Fibroblast of lung (primary cell): ENCODE measurements around the gene TMEM255B. TPM values are rescaled to one million over a fixed set of nuclear protein-coding genes. Genes with fewer than 3 reads are reported as not detected.

Experiments
- DNase-seq, 2 donors: peaks; one replicate each; pipeline versions ENCODE4 v3.0.0 to v3.0.0-alpha.2; 2010; ENCODE audit warnings: low read depth in 2 of 2
- H2AFZ ChIP-seq: 2 replicates; pipeline ENCODE4 v1.5.1; 2012; ENCODE audit warnings: low read length, control low read depth, inconsistent platforms
- H3K27ac ChIP-seq: 2 replicates; pipeline ENCODE4 v1.5.1; 2011; ENCODE audit warnings: low read length, control low read depth; ENCODE audit not compliant: insufficient read depth
- H3K27me3 ChIP-seq: 2 replicates; pipeline ENCODE4 v1.5.1; 2011; ENCODE audit warnings: mild to moderate bottlenecking, low read length; ENCODE audit not compliant: control insufficient read depth, insufficient read depth
- H3K36me3 ChIP-seq: 2 replicates; pipeline ENCODE4 v1.5.1; 2011; ENCODE audit warnings: low read length; ENCODE audit not compliant: control insufficient read depth, insufficient read depth
- H3K4me1 ChIP-seq: 2 replicates; pipeline ENCODE4 v1.5.1; 2011; ENCODE audit warnings: low read length; ENCODE audit not compliant: control insufficient read depth, insufficient read depth; ENCODE audit errors: extremely low read depth
- H3K4me2 ChIP-seq: 2 replicates; pipeline ENCODE4 v1.5.1; 2011; ENCODE audit warnings: low read length, control low read depth; ENCODE audit not compliant: insufficient read depth; ENCODE audit errors: extremely low read depth
- H3K4me3 ChIP-seq, 4 experiments: fragments of 200-600 bp in 1 of 4; sonication (generic) in 1 of 4; replicated peaks in 1 of 4; 2 replicates each; pipeline ENCODE4 v1.5.1; 2011 to 2016; ENCODE audit warnings: low read length in 4 of 4, low read depth in 3 of 4, mild to moderate bottlenecking in 3 of 4, control low read depth in 2 of 4, inconsistent platforms in 1 of 4, mixed read lengths in 1 of 4; ENCODE audit not compliant: insufficient read depth in 1 of 4; ENCODE audit errors: control extremely low read depth in 1 of 4
- H3K79me2 ChIP-seq: 2 replicates; pipeline ENCODE4 v1.5.1; 2012; ENCODE audit warnings: mild to moderate bottlenecking, low read length, inconsistent platforms; ENCODE audit not compliant: control insufficient read depth, insufficient read depth
- H3K9ac ChIP-seq: 2 replicates; pipeline ENCODE4 v1.5.1; 2011; ENCODE audit warnings: mild to moderate bottlenecking, low read length, control low read depth; ENCODE audit not compliant: insufficient read depth
- H3K9me3 ChIP-seq: 2 replicates; pipeline ENCODE4 v1.5.1; 2012; ENCODE audit warnings: low read depth, low read length; ENCODE audit not compliant: control insufficient read depth, insufficient read depth
- H4K20me1 ChIP-seq: 2 replicates; pipeline ENCODE4 v1.5.1; 2011; ENCODE audit warnings: low read length; ENCODE audit not compliant: control insufficient read depth, insufficient read depth; ENCODE audit errors: extremely low read depth
- CTCF ChIP-seq, 2 donors: IDR thresholded peaks in 1 of 2; conservative IDR thresholded peaks in 1 of 2; 1 replicate in 1 of 2; 2 replicates in 1 of 2; pipeline ENCODE4 v1.5.1; 2011 to 2012; ENCODE audit warnings: low read length in 2 of 2, control low read depth in 1 of 2, inconsistent platforms in 1 of 2, low read depth in 1 of 2, mild to moderate bottlenecking in 1 of 2
- EZH2 ChIP-seq: IDR thresholded peaks from 2 replicates; pipeline ENCODE4 v1.5.1; 2012; ENCODE audit warnings: low read length, control low read depth, mild to moderate bottlenecking; ENCODE audit errors: missing control alignments
- polyA plus RNA-seq, 2 donors: library from polyadenylated mRNA; depleted of rRNA in 1 of 2; stranded (reverse) in 1 of 2; unstranded in 1 of 2; fragments of >200 nt; gene quantifications; 2 replicates each; pipeline ENCODE4 v1.2.1, GENCODE V29; 2011 to 2012; ENCODE audit warnings: missing spikeins in 1 of 2
- total RNA-seq: library from RNA; depleted of rRNA; stranded (reverse); fragments of >200 nt; gene quantifications from 2 replicates; pipeline ENCODE4 v1.2.1, GENCODE V29; 2014

Gene TMEM255B
- total and polyA plus RNA-seq, 2 donors (not counting 1 experiment from before 2014, with no cell fraction given): 2.4 to 10.4 TPM

GRCh38 chr13:113766035-113766800 is 7.2 kb downstream of the TMEM255B start:
- no peak overlapping the region for H2AFZ ChIP-seq
- no peak for DNase-seq
- H3K36me3 ChIP-seq: no peaks in the 10 kb centered on the region
- no peak overlapping the region for H3K9ac ChIP-seq
- no peak overlapping the region for H3K4me2 ChIP-seq
- no peak overlapping the region for H3K27ac ChIP-seq
- TF ChIP-seq CTCF (conservative IDR thresholded peaks at IDR 0.05 in 1 of 2, IDR thresholded peaks at IDR 0.05 in 1 of 2; ENCODE audit: low read depth in 1 of 2, low read length in 2 of 2): no peak
- TF ChIP-seq EZH2: no peak
- H4K20me1 ChIP-seq: no peaks in the 10 kb centered on the region
- H3K9me3 ChIP-seq: no peaks in the 10 kb centered on the region
- H3K4me3 ChIP-seq: no peak overlapping the region
- no peaks in the 10 kb centered on the region for H3K4me1 ChIP-seq
- H3K79me2 ChIP-seq: no peaks in the 10 kb centered on the region
- no peaks in the 10 kb centered on the region for H3K27me3 ChIP-seq

- no peaks in the 10 kb centered on the region for H3K79me2 ChIP-seq
- DNase-seq: no peak
- H2AFZ ChIP-seq: no peak overlapping the region
- no peaks in the 10 kb centered on the region for H3K9me3 ChIP-seq
- H3K36me3 ChIP-seq: no peaks in the 10 kb centered on the region
- H4K20me1 ChIP-seq: no peaks in the 10 kb centered on the region
- no peak overlapping the region for H3K9ac ChIP-seq
- H3K4me2 ChIP-seq: no peak overlapping the region
- no peak overlapping the region for H3K27ac ChIP-seq
- no peak overlapping the region for H3K4me3 ChIP-seq
- TF ChIP-seq EZH2 (no peak), CTCF (conservative IDR thresholded peaks at IDR 0.05 in 1 of 2, IDR thresholded peaks at IDR 0.05 in 1 of 2; ENCODE audit: low read depth in 1 of 2, low read length in 2 of 2) (no peak)
- no peaks in the 10 kb centered on the region for H3K27me3 ChIP-seq
- no peaks in the 10 kb centered on the region for H3K4me1 ChIP-seq
Observed at GRCh38 chr13:113767366-113767765, 8.3 kb downstream of the TMEM255B start.

- no peak overlapping the region for H3K9ac ChIP-seq
- no peak overlapping the region for H3K4me3 ChIP-seq
- TF ChIP-seq EZH2: no peak
- no peak for TF ChIP-seq CTCF (conservative IDR thresholded peaks at IDR 0.05 in 1 of 2, IDR thresholded peaks at IDR 0.05 in 1 of 2; ENCODE audit: low read depth in 1 of 2, low read length in 2 of 2)
- DNase-seq: no peak
- no peaks in the 10 kb centered on the region for H3K27me3 ChIP-seq
- no peak overlapping the region for H3K27ac ChIP-seq
- no peaks in the 10 kb centered on the region for H3K4me1 ChIP-seq
- H3K36me3 ChIP-seq: no peaks in the 10 kb centered on the region
- no peak overlapping the region for H3K4me2 ChIP-seq
- H3K79me2 ChIP-seq: no peaks in the 10 kb centered on the region
- no peak overlapping the region for H2AFZ ChIP-seq
- no peaks in the 10 kb centered on the region for H3K9me3 ChIP-seq
- H4K20me1 ChIP-seq: no peaks in the 10 kb centered on the region
Observed at GRCh38 chr13:113768018-113768905, 9.2 kb downstream of the TMEM255B start.
